Measurements from ENCODE around the gene NEGR1. TPM values are rescaled to one million over a fixed set of nuclear protein-coding genes. Genes with fewer than 3 reads are reported as not detected.

NEGR1 gene
- total RNA-seq, 4 donors from 2014 or later = 4.1 to 12.4 (median 10.2) TPM

DNA sequence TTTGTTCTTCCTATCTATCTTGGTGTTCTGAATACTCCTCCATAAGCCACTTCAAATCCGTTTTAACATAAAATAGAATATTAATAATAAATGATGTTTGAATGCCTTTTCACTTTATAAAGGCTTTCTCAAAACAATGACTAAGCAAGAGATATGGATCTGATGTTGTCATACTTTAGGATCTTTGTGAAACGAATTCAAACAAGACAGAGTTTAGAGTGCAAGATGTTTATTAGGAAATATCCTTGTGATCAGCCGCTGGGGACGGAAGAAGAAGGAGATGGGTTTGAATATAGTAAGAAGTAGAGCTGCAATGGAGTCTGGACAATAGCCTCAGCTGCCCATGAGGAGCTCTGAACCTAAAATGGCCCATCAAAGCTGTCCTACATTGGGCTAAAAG lies 351.8 kb downstream of the NEGR1 start:
- TF ChIP-seq POLR2A (IDR thresholded peaks at IDR 0.05) = no peak
- TF ChIP-seq, protein P1, sequence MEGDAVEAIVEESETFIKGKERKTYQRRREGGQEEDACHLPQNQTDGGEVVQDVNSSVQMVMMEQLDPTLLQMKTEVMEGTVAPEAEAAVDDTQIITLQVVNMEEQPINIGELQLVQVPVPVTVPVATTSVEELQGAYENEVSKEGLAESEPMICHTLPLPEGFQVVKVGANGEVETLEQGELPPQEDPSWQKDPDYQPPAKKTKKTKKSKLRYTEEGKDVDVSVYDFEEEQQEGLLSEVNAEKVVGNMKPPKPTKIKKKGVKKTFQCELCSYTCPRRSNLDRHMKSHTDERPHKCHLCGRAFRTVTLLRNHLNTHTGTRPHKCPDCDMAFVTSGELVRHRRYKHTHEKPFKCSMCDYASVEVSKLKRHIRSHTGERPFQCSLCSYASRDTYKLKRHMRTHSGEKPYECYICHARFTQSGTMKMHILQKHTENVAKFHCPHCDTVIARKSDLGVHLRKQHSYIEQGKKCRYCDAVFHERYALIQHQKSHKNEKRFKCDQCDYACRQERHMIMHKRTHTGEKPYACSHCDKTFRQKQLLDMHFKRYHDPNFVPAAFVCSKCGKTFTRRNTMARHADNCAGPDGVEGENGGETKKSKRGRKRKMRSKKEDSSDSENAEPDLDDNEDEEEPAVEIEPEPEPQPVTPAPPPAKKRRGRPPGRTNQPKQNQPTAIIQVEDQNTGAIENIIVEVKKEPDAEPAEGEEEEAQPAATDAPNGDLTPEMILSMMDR (IDR thresholded peaks at IDR 0.05) = no peak
- DNase-seq = no peak
- Histone ChIP-seq H3K36me3 (no peaks in the 10 kb centered on the region), H3K4me3 (replicated peaks in 1 of 3) (no peak overlapping the region), H3K27ac (no peak overlapping the region), H3K4me1 (no peaks in the 10 kb centered on the region), H3K9me3 (no peaks in the 10 kb centered on the region), H3K27me3 (no peaks in the 10 kb centered on the region)
- 87 to 89% methylated on average over 4 of the region's 4 CpGs for WGBS, 2 donors
- intact Hi-C loops (cut with DNase I) = no loop called here

DNA sequence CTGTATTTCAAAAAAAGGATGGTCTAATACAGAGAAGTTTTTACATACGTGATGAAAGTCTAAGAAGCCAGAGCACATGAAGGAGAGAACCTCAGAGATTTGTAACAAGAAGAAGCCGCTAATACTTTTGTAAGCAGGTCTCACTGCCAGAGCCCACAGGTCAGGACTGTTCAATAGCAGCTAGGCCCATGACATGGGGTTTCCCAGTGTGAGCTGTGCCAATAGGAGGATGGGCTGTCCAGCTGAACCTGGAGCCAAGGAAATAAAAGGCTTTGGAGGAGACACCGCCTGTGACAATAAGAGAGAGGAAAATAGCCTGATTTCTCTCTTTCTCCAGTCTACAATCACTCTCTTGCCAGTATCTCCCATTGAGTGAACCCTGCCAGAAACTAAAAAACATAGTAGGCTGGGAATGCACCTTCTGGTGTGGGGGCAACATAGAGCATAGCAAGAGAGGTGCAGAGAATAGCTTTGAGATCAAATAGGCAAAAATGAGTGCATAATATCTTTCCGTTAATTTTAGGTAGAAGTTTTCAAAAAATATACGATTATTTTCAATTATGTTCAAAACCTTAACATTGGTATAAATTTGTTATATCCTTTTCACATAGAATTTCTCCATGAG lies 360.3 kb downstream of the NEGR1 start:
- Histone ChIP-seq H3K4me3 (replicated peaks in 1 of 3) (no peak overlapping the region), H3K27me3 (no peaks in the 10 kb centered on the region), H3K27ac (no peak overlapping the region), H3K9me3 (no peaks in the 10 kb centered on the region), H3K4me1 (no peaks in the 10 kb centered on the region), H3K36me3 (no peaks in the 10 kb centered on the region)
- intact Hi-C loops (cut with DNase I) = no loop called here
- 94 to 96% methylated on average over 5 of the region's 5 CpGs for whole genome bisulfite sequencing, 2 donors
- TF ChIP-seq POLR2A (IDR thresholded peaks at IDR 0.05) = no peak
- TF ChIP-seq, protein P1 (IDR thresholded peaks at IDR 0.05) = no peak
- no peak for DNase-seq

DNA sequence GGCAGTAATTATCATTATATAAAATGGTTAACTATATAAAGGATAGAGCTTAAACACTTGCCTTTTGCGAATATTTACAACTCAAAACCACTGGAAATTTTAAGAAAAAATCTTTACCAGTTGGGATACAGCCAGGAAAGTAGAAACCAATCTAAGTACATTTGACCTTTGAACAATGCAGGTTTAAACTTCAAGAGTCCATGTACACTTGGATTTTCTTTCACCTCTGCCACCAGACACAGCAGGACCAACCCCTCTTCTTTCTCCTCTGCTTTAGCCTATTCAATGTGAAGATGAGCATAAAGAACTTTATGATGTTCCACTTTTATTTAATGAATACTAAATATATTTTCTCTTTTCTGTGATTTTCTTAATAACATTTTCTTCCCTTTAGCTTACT lies 361.1 kb downstream of the NEGR1 start:
- TF ChIP-seq, protein P1 (IDR thresholded peaks at IDR 0.05) = no peak
- no peak for TF ChIP-seq POLR2A (IDR thresholded peaks at IDR 0.05)
- H3K4me1 ChIP-seq = no peaks in the 10 kb centered on the region
- H3K4me3 ChIP-seq (replicated peaks in 1 of 3) = no peak overlapping the region
- intact Hi-C loops (cut with DNase I) = no loop called here
- no peak for DNase-seq
- H3K27ac ChIP-seq = no peak overlapping the region
- H3K27me3 ChIP-seq = no peaks in the 10 kb centered on the region
- H3K36me3 ChIP-seq = no peaks in the 10 kb centered on the region
- whole genome bisulfite sequencing, 2 donors = 91% methylated on average over 1 of the region's 1 CpG
- no peaks in the 10 kb centered on the region for H3K9me3 ChIP-seq

DNA sequence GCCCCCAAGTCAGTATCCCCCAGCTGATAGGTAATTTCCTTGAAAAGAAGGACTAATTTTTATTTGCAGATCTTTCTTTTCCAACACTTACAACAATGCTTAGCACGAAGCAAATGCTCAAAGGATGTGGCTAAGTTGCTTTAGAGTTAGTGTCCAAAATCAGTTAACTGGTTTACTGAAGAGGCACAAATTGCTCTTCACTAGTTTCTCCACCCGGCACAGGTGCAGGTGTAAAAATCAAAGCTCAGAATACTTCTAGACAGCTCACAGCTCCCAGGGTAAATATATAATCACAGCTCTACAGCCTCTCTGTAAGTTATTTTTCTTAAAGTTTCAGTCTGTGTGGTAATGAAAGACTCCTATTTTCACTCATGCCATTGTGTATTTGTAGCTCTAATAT lies 361.8 kb downstream of the NEGR1 start:
- Histone ChIP-seq H3K9me3 (no peaks in the 10 kb centered on the region), H3K27ac (no peak overlapping the region), H3K4me3 (replicated peaks in 1 of 3) (no peak overlapping the region), H3K36me3 (no peaks in the 10 kb centered on the region), H3K27me3 (no peaks in the 10 kb centered on the region), H3K4me1 (no peaks in the 10 kb centered on the region)
- intact Hi-C loops (cut with DNase I) = no loop called here
- DNase-seq = no peak
- TF ChIP-seq POLR2A (IDR thresholded peaks at IDR 0.05) = no peak
- TF ChIP-seq, protein P1 (IDR thresholded peaks at IDR 0.05) = no peak
- 79 to 80% methylated on average over 2 of the region's 2 CpGs for WGBS, 2 donors

DNA sequence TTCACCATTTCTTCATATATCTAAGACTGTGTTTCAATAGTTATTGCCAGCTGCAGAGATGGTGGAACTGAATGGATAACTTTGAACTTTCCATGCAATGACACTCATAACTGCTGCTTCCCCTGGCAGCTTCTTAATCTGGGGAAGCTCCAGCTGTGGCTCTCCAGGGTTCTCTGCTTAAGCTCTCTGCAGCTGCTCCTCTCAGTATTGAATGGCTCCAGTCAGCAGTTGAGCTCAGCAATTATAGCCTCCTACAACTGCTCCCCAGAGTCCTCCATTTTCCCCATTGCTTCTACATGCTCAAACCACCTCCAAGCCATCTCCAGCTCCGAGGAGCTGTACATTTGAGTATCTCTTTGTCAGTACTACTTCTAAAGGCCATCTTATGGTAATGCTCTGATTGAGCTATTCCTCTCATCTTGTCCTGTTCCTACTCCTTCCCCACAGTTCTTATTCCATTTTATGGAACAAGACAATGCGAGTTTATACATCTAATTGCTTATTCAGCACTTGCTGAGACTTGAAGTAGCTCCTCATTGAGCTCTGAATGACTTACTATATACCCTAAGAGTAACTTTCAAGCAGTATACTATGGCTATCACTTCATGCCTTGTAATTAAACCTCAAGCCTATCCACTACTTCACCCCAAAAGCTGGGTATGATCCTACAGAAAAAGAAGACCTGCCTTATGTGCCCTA lies 362.4 kb downstream of the NEGR1 start:
- intact Hi-C loops (cut with DNase I) = no loop called here
- 84 to 89% methylated on average over 2 of the region's 2 CpGs for WGBS, 2 donors
- no peak for DNase-seq

More for the DNA sequence above, 362.4 kb downstream of the NEGR1 start:
- H3K9me3 ChIP-seq = no peaks in the 10 kb centered on the region
- no peak overlapping the region for H3K4me3 ChIP-seq (replicated peaks in 1 of 3)
- H3K36me3 ChIP-seq = no peaks in the 10 kb centered on the region
- no peaks in the 10 kb centered on the region for H3K4me1 ChIP-seq
- no peaks in the 10 kb centered on the region for H3K27me3 ChIP-seq
- H3K27ac ChIP-seq = no peak overlapping the region
- TF ChIP-seq, protein P1 (IDR thresholded peaks at IDR 0.05) = no peak
- no peak for TF ChIP-seq POLR2A (IDR thresholded peaks at IDR 0.05)

Data from thyroid gland (tissue), 4 donors.